ENCODE data around the gene SMIM3.

The SMIM3 gene

DNA sequence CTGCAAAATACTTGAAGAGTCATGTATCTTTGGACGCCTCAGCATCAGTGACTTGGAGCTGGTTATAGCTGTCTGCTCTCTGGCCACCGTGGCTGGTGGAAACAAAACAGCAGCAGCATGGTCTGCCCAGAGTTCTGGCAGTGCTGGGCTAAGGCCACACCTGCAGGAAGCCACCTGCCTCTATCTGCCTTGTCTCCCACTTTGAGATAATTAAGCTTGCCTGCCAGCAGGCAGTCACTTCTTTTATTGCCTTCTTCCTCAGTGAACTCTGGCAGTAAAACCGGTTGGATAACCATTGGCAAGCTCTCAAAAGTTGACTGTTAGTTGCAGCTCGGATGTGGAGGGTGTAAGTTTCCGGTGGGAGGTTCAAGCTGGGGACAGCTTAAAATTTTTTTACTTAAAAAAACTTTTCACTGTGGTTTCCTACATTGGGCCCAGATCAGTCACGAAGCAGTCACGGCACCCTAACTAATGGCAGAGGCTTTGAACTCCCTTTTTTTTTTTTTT is 4.9 kb downstream of the SMIM3 start:
- Histone ChIP-seq H3K9me3 (ENCODE audit: severe bottlenecking) (peaks cover 4% of the 10 kb centered on the region), H3K4me3 (ENCODE audit: low read depth, low read length) (no peak overlapping the region), H3K36me3 (no peaks in the 10 kb centered on the region), H3K27me3 (ENCODE audit: insufficient read depth, low read depth, severe bottlenecking) (no peaks in the 10 kb centered on the region), H3K27ac (no peak overlapping the region)
- TF ChIP-seq, protein P1, sequence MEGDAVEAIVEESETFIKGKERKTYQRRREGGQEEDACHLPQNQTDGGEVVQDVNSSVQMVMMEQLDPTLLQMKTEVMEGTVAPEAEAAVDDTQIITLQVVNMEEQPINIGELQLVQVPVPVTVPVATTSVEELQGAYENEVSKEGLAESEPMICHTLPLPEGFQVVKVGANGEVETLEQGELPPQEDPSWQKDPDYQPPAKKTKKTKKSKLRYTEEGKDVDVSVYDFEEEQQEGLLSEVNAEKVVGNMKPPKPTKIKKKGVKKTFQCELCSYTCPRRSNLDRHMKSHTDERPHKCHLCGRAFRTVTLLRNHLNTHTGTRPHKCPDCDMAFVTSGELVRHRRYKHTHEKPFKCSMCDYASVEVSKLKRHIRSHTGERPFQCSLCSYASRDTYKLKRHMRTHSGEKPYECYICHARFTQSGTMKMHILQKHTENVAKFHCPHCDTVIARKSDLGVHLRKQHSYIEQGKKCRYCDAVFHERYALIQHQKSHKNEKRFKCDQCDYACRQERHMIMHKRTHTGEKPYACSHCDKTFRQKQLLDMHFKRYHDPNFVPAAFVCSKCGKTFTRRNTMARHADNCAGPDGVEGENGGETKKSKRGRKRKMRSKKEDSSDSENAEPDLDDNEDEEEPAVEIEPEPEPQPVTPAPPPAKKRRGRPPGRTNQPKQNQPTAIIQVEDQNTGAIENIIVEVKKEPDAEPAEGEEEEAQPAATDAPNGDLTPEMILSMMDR (IDR thresholded peaks at IDR 0.05; ENCODE audit: low read depth, low read length), result no peak
- DNase-seq, result no peak

DNA sequence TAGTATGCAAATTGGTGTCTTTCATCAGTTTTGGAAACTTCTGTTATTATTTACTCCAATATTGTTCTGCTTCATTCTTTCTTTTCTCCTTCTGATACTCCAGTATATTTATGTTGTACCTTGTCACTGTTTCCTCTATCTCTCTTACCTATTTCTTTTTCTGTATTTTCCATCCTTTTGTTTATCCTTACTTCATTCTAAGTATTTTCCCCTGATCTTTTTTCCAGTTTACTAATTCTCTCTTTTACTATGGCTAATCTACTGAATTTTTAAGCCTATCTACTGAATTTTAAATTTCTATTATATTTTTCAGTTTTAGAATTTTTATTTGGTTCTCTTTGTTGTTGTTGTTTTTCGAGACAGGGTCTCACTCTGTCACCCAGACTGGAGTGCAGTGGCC is 7.4 kb downstream of the SMIM3 start:
- Histone ChIP-seq H3K27ac (no peak overlapping the region), H3K4me3 (ENCODE audit: low read depth, low read length) (no peak overlapping the region), H3K36me3 (no peaks in the 10 kb centered on the region)

GRCh38 chr5:150786876-150787275 is 8.3 kb downstream of the SMIM3 start:
- DNase-seq, result no peak
- no peaks in the 10 kb centered on the region for H3K36me3 ChIP-seq
- H3K9me3 ChIP-seq (ENCODE audit: severe bottlenecking), result peaks cover 4% of the 10 kb centered on the region
- H3K4me3 ChIP-seq (ENCODE audit: low read depth, low read length), result no peak overlapping the region
- TF ChIP-seq, protein P1 (IDR thresholded peaks at IDR 0.05; ENCODE audit: low read depth, low read length), result no peak
- no peak overlapping the region for H3K27ac ChIP-seq
- no peaks in the 10 kb centered on the region for H3K27me3 ChIP-seq (ENCODE audit: insufficient read depth, low read depth, severe bottlenecking)

More for the DNA sequence above, 7.4 kb downstream of the SMIM3 start:
- TF ChIP-seq, protein P1 (IDR thresholded peaks at IDR 0.05; ENCODE audit: low read depth, low read length), result no peak
- peaks cover 4% of the 10 kb centered on the region for H3K9me3 ChIP-seq (ENCODE audit: severe bottlenecking)
- H3K27me3 ChIP-seq (ENCODE audit: insufficient read depth, low read depth, severe bottlenecking), result no peaks in the 10 kb centered on the region
- DNase-seq, result no peak

DNA sequence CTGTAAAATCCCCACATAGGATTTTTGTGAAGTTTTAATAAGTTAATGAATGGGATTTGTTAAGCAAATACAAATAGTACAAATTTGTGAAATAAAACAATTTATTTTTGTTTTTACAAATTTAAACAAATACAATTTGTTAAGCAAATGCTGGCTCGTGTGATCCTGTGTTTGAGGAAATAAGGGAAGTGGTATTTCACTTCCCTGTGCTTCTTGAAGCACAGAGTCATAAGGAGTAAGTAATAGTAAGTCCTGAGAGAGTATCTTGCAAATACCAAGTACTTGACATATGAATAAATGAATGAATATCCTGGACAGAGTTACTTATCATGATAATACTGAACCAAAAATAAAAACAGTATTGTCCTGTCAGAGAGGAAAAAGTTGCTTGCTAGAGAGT is 9.1 kb downstream of the SMIM3 start:
- no peaks in the 10 kb centered on the region for H3K27me3 ChIP-seq (ENCODE audit: insufficient read depth, low read depth, severe bottlenecking)
- DNase-seq, result no peak
- H3K9me3 ChIP-seq (ENCODE audit: severe bottlenecking), result peaks cover 4% of the 10 kb centered on the region
- no peak overlapping the region for H3K27ac ChIP-seq
- no peaks in the 10 kb centered on the region for H3K36me3 ChIP-seq
- TF ChIP-seq, protein P1 (IDR thresholded peaks at IDR 0.05; ENCODE audit: low read depth, low read length), result no peak
- H3K4me3 ChIP-seq (ENCODE audit: low read depth, low read length), result no peak overlapping the region

- no peaks in the 10 kb centered on the region for H3K27me3 ChIP-seq (ENCODE audit: insufficient read depth, low read depth, severe bottlenecking)
- H3K4me3 ChIP-seq (ENCODE audit: low read depth, low read length), result no peak overlapping the region
- H3K27ac ChIP-seq, result no peak overlapping the region
- TF ChIP-seq, protein P1 (IDR thresholded peaks at IDR 0.05; ENCODE audit: low read depth, low read length), result no peak
- DNase-seq, result no peak
- H3K9me3 ChIP-seq (ENCODE audit: severe bottlenecking), result peaks cover 4% of the 10 kb centered on the region
- H3K36me3 ChIP-seq, result no peaks in the 10 kb centered on the region
Observed at GRCh38 chr5:150788977-150789376, 10.4 kb downstream of the SMIM3 start.

DNA sequence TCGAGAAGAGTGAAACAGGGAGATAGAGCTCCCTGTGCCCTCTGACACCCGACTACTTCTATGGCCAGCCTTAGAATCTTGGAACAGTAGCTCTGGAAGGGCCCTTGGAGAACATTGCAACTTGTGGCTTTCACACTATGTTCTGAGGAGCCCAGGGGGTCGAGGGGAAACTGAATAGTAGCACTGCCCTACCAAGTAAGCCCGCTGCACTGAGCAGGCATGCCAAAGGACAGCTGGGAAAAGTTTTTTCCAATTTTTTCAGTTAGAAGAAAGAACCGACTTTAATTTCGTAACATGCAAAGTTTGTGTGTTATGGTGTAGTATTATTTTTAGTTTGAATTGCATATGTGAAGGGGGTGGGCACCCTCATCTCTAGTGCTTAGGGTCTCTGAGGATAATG is 10.9 kb downstream of the SMIM3 start:
- H3K27ac ChIP-seq, result no peak overlapping the region; the same call in 1 of the 2 replicates

More for the DNA sequence above, 10.9 kb downstream of the SMIM3 start:
- H3K9me3 ChIP-seq (ENCODE audit: severe bottlenecking), result peaks cover 4% of the 10 kb centered on the region
- DNase-seq, result no peak
- TF ChIP-seq, protein P1 (IDR thresholded peaks at IDR 0.05; ENCODE audit: low read depth, low read length), result no peak
- no peak overlapping the region for H3K4me3 ChIP-seq (ENCODE audit: low read depth, low read length)
- no peaks in the 10 kb centered on the region for H3K36me3 ChIP-seq
- no peaks in the 10 kb centered on the region for H3K27me3 ChIP-seq (ENCODE audit: insufficient read depth, low read depth, severe bottlenecking)
